IMR-90 (cell line): ENCODE measurements around the gene IQSEC3. TPM values are rescaled to one million over a fixed set of nuclear protein-coding genes. Genes with fewer than 3 reads are reported as not detected.

ENCODE experiments used
- ATAC-seq: fragments of 200-7000 bp; cut with Tn5 transposase; 2 replicates; pipeline ENCODE4 v1.9.1; 2020; ENCODE audit warnings: low read depth, mild to moderate bottlenecking, moderate library complexity
- BruUV-seq: library from RNA; stranded (reverse); fragments of 400-500 nt; replicated peaks from 2 replicates; lab custom pipeline; 2021; lab: Mats Ljungman, UMichigan
- CTCF ChIA-PET: fragments of 300-600 bp; formaldehyde crosslinking; extraction: SDS; loops from one replicate; lab custom pipeline; 2021; ENCODE audit warnings: antibody characterized with exemption; lab: Yijun Ruan, JAX
- POLR2A ChIA-PET: fragments of 300-600 bp; sonication (Branson Sonifier 250); formaldehyde crosslinking; loops from one replicate; lab custom pipeline; 2022; ENCODE audit warnings: antibody characterized with exemption; ENCODE audit not compliant: unreplicated experiment; lab: Charles Lee
- DNase-seq: peaks from one replicate; pipeline ENCODE4 v3.0.0; 2013
- H2AFZ ChIP-seq: replicated peaks from 2 replicates; pipeline ENCODE3; 2013; ENCODE audit warnings: low read length, mild to moderate bottlenecking; ENCODE audit not compliant: poor library complexity
- H2AK5ac ChIP-seq: 2 replicates; pipeline ENCODE4 v1.6.1; 2013; ENCODE audit warnings: low read depth, low read length, inconsistent platforms
- H2AK9ac ChIP-seq: replicated peaks from 2 replicates; pipeline ENCODE3; 2013; ENCODE audit warnings: mild to moderate bottlenecking, low read depth, low read length, moderate library complexity; ENCODE audit not compliant: poor library complexity
- H2BK120ac ChIP-seq: 2 replicates; pipeline ENCODE4 v1.6.1; 2013; ENCODE audit warnings: low read depth, low read length, inconsistent platforms
- H2BK15ac ChIP-seq: 3 replicates; pipeline ENCODE4 v1.6.1; 2013; ENCODE audit warnings: low read depth, low read length, inconsistent platforms
- H2BK20ac ChIP-seq: 2 replicates; pipeline ENCODE4 v1.6.1; 2013; ENCODE audit warnings: low read depth, mild to moderate bottlenecking, inconsistent platforms, low read length, moderate library complexity
- H2BK5ac ChIP-seq: 2 replicates; pipeline ENCODE4 v1.6.1; 2013; ENCODE audit warnings: mild to moderate bottlenecking, low read depth, low read length, inconsistent platforms; ENCODE audit not compliant: poor library complexity, severe bottlenecking
- H3K14ac ChIP-seq: replicated peaks from 2 replicates; pipeline ENCODE4 v1.6.1; 2013; ENCODE audit warnings: low read depth, low read length, inconsistent platforms
- H3K18ac ChIP-seq: 2 replicates; pipeline ENCODE4 v1.6.1; 2013; ENCODE audit warnings: low read depth, low read length, control low read depth
- H3K23ac ChIP-seq: 2 replicates; pipeline ENCODE4 v1.6.1; 2013; ENCODE audit warnings: low read depth, low read length, inconsistent platforms
- H3K27ac ChIP-seq: 2 replicates; pipeline ENCODE4 v1.5.1; 2013; ENCODE audit warnings: mild to moderate bottlenecking, control low read depth, low read length; ENCODE audit not compliant: insufficient read depth
- H3K27me3 ChIP-seq: 2 replicates; pipeline ENCODE4 v1.6.1; 2013; ENCODE audit warnings: low read length; ENCODE audit not compliant: control insufficient read depth, insufficient read depth
- H3K36me3 ChIP-seq: 2 replicates; pipeline ENCODE4 v1.6.1; 2013; ENCODE audit warnings: low read length, mixed read lengths; ENCODE audit not compliant: control insufficient read depth, insufficient read depth
- H3K4ac ChIP-seq: 2 replicates; pipeline ENCODE4 v1.6.1; 2013; ENCODE audit warnings: low read depth, low read length, inconsistent platforms
- H3K4me1 ChIP-seq: 2 replicates; pipeline ENCODE4 v1.6.1; 2013; ENCODE audit warnings: low read length, mixed read lengths; ENCODE audit not compliant: control insufficient read depth, insufficient read depth
- H3K4me2 ChIP-seq: 2 replicates; pipeline ENCODE4 v1.6.1; 2013; ENCODE audit warnings: low read depth, mild to moderate bottlenecking, control low read depth, low read length, moderate library complexity
- H3K4me3 ChIP-seq: 2 replicates; pipeline ENCODE4 v1.5.1; 2013; ENCODE audit warnings: low read depth, mild to moderate bottlenecking, control low read depth, low read length, moderate library complexity; ENCODE audit not compliant: insufficient read depth
- H3K56ac ChIP-seq: 2 replicates; pipeline ENCODE4 v1.6.1; 2013; ENCODE audit warnings: low read length, inconsistent platforms; ENCODE audit not compliant: insufficient read depth; ENCODE audit errors: extremely low read depth
- H3K79me1 ChIP-seq, 2 experiments: 2 replicates each; pipeline ENCODE4 v1.6.1; 2013; ENCODE audit warnings: low read length in 2 of 2, inconsistent platforms in 1 of 2, low read depth in 1 of 2
- H3K9ac ChIP-seq: 2 replicates; pipeline ENCODE4 v1.6.1; 2013; ENCODE audit warnings: low read depth, low read length, control low read depth
- H3K9me1 ChIP-seq: 2 replicates; pipeline ENCODE4 v1.6.1; 2013; ENCODE audit warnings: low read length, inconsistent platforms; ENCODE audit not compliant: insufficient read depth
- H3K9me3 ChIP-seq: 2 replicates; pipeline ENCODE4 v1.6.1; 2013; ENCODE audit warnings: low read length; ENCODE audit not compliant: control insufficient read depth, insufficient read depth
- H4K20me1 ChIP-seq: 2 replicates; pipeline ENCODE4 v1.6.1; 2013; ENCODE audit warnings: low read length, inconsistent platforms; ENCODE audit not compliant: insufficient read depth
- H4K5ac ChIP-seq: 2 replicates; pipeline ENCODE4 v1.6.1; 2013; ENCODE audit warnings: mild to moderate bottlenecking, low read depth, low read length, control low read depth
- H4K8ac ChIP-seq, 2 experiments: 2 replicates each; pipeline ENCODE4 v1.6.1; 2013; ENCODE audit warnings: low read depth in 2 of 2, low read length in 2 of 2, control low read depth in 1 of 2, inconsistent platforms in 1 of 2
- H4K91ac ChIP-seq: 2 replicates; pipeline ENCODE4 v1.6.1; 2013; ENCODE audit warnings: low read depth, low read length, inconsistent platforms; ENCODE audit not compliant: insufficient read depth
- CEBPB ChIP-seq: IDR thresholded peaks from 2 replicates; pipeline ENCODE4 v1.6.1; 2012; ENCODE audit warnings: low read depth, low read length, improper control_type of control experiment
- CHD1 ChIP-seq: IDR thresholded peaks from 2 replicates; pipeline ENCODE4 v1.6.1; 2012; ENCODE audit warnings: low read depth, low read length, improper control_type of control experiment
- FOS ChIP-seq: fragments of 150-350 bp; IDR thresholded peaks from 2 replicates; pipeline ENCODE4 v1.6.1; 2016; ENCODE audit warnings: low read depth, low read length
- NFE2L2 ChIP-seq: fragments of 150-350 bp; IDR thresholded peaks from 2 replicates; pipeline ENCODE4 v1.6.1; 2016; ENCODE audit warnings: low read depth, mild to moderate bottlenecking, low read length
- RCOR1 ChIP-seq: IDR thresholded peaks from 2 replicates; pipeline ENCODE4 v1.6.1; 2012; ENCODE audit warnings: mild to moderate bottlenecking, low read length, improper control_type of control experiment; ENCODE audit not compliant: insufficient replicate concordance
- WGBS, 2 experiments: methylation state at CpG; one replicate each; pipeline versions ENCODE4 v1.1.5 to v1.1.7; 2013; ENCODE audit warnings: missing lambda C conversion rate in 2 of 2; ENCODE audit not compliant: insufficient read length in 1 of 2; ENCODE audit errors: extremely low coverage in 2 of 2; 5-methylcytosine and 5-hydroxymethylcytosine counted together
- dilution Hi-C: fragments of 300-500 bp; cut with HindIII; formaldehyde crosslinking; loops from one replicate; pipeline ENCODE4 v1.14.3; 2018; ENCODE audit warnings: low sequenced_read_pairs; ENCODE audit not compliant: unreplicated experiment
- in situ Hi-C: fragments of 300-500 bp; cut with MboI; formaldehyde crosslinking; loops from 3 replicates; pipeline ENCODE4 v1.14.3; 2019; ENCODE audit warnings: low sequenced_read_pairs, inconsistent platforms, mixed read lengths
- intact Hi-C: fragments of 100-400 bp; cut with micrococcal nuclease; formaldehyde crosslinking; loops from 2 replicates; pipeline ENCODE4 v1.10.0; 2022
- polyA plus RNA-seq, 3 experiments: library from polyadenylated mRNA; depleted of rRNA; stranded (reverse); fragments of >200 nt; gene quantifications; 2 replicates each; pipeline ENCODE4 v1.2.3, GENCODE V29; 2012; ENCODE audit warnings: low replicate concordance in 1 of 3
- total RNA-seq: library from RNA; depleted of rRNA; stranded (reverse); fragments of >200 nt; gene quantifications from 2 replicates; pipeline ENCODE4 v1.2.3, GENCODE V29; 2012
- TF ChIP-seq, protein P1 (sequence below): conservative IDR thresholded peaks from 2 replicates; pipeline ENCODE4 v1.5.1; 2012; ENCODE audit warnings: mild to moderate bottlenecking, low read depth, low read length, improper control_type of control experiment

IQSEC3 gene
- total and polyA plus RNA-seq, 2 of the 4 experiments (the other 2 are of a cell fraction), result 0.10 TPM; not detected in 1

DNA sequence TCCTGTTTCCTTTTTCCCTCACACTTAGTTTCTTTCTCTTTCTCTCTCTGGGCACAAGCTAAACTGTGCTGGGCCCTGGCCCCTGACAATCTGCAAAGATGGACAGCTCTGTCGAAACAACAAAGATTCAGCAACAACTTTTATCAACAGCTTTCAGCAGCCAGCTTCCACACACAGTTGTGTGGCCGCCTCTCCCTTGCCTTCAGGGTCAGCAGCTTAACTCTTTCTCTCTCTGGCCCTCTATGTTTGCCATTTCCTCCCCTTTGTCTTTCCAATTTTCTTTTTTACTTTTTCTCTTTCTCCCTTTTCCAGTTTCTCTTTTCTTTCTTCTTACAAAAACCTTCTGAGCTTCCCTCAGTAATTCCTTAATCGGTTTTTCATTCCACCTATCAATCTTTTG, 43.3 kb downstream of the IQSEC3 start:
- DNase-seq, result no peak
- H2BK5ac ChIP-seq, result no peak overlapping the region
- no peak overlapping the region for H2AFZ ChIP-seq
- dilution Hi-C loops, result no loop called here
- ChIA-PET POLR2A (no interaction called here), CTCF (no interaction called here)
- no peaks in the 10 kb centered on the region for H4K20me1 ChIP-seq
- no peaks in the 10 kb centered on the region for H3K36me3 ChIP-seq
- no peak overlapping the region for H3K18ac ChIP-seq
- H3K79me1 ChIP-seq, result no peaks in the 10 kb centered on the region
- WGBS, 2 experiments, result 10% methylated on average over 2 of the region's 3 CpGs; no CpG with 5 or more reads in 1 of the 2 experiments
- H4K5ac ChIP-seq, result no peak overlapping the region
- H3K4ac ChIP-seq, result no peak overlapping the region
- H4K8ac ChIP-seq, result no peak overlapping the region
- no peaks in the 10 kb centered on the region for H3K9me3 ChIP-seq
- no peak overlapping the region for H3K56ac ChIP-seq
- intact Hi-C loops, result no loop called here
- no peak overlapping the region for H4K91ac ChIP-seq
- H3K4me3 ChIP-seq, result no peak overlapping the region
- H2BK20ac ChIP-seq, result no peak overlapping the region
- no peaks in the 10 kb centered on the region for H3K4me1 ChIP-seq
- no peak for ATAC-seq
- H2AK9ac ChIP-seq, result no peak overlapping the region
- H2BK120ac ChIP-seq, result no peak overlapping the region
- H2AK5ac ChIP-seq, result no peak overlapping the region
- no peak overlapping the region for H3K14ac ChIP-seq
- H3K27me3 ChIP-seq, result peaks cover 58% of the 10 kb centered on the region
- H3K23ac ChIP-seq, result no peak overlapping the region
- TF ChIP-seq, protein P1, sequence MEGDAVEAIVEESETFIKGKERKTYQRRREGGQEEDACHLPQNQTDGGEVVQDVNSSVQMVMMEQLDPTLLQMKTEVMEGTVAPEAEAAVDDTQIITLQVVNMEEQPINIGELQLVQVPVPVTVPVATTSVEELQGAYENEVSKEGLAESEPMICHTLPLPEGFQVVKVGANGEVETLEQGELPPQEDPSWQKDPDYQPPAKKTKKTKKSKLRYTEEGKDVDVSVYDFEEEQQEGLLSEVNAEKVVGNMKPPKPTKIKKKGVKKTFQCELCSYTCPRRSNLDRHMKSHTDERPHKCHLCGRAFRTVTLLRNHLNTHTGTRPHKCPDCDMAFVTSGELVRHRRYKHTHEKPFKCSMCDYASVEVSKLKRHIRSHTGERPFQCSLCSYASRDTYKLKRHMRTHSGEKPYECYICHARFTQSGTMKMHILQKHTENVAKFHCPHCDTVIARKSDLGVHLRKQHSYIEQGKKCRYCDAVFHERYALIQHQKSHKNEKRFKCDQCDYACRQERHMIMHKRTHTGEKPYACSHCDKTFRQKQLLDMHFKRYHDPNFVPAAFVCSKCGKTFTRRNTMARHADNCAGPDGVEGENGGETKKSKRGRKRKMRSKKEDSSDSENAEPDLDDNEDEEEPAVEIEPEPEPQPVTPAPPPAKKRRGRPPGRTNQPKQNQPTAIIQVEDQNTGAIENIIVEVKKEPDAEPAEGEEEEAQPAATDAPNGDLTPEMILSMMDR, result no peak
- TF ChIP-seq NFE2L2 (no peak), RCOR1 (no peak), FOS (no peak), CHD1 (no peak), CEBPB (no peak)
- in situ Hi-C loops, result no loop called here
- H3K27ac ChIP-seq, result no peak overlapping the region
- H3K9me1 ChIP-seq, result no peaks in the 10 kb centered on the region
- no peak overlapping the region for H2BK15ac ChIP-seq
- H3K9ac ChIP-seq, result no peak overlapping the region
- BruUV-seq, result no TSS peak
- no peak overlapping the region for H3K4me2 ChIP-seq
